Non-pigmented ciliary epithelial cell (primary cell): ENCODE data around the gene PLCB4.

ENCODE experiments used
- DNase-seq: peaks from one replicate; pipeline ENCODE4 v3.0.0-alpha.2; 2010; ENCODE audit warnings: low read depth

Gene PLCB4

DNA sequence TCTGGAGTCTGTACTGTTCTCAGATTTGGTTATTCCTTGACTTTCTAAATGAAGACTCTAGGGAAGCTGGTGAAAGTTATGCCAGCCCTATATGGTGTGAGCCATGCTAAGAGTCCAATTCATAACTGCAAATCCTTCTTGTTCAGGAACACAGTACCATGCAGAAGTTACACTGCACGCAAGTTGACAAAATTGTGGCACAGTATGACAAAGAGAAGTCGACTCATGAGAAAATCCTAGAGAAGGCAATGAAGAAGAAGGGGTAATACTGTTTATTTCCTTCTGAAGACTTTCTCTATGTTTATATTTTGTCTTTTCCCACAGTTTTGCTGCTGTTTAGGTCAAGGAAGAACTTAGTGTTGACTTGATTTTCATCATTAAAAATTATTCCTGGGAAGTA is 384.3 kb downstream of the PLCB4 start:
- DNase-seq: no peak

- no peak for DNase-seq
Measured at GRCh38 chr20:9454791-9455190, 385.9 kb downstream of the PLCB4 start.

DNA sequence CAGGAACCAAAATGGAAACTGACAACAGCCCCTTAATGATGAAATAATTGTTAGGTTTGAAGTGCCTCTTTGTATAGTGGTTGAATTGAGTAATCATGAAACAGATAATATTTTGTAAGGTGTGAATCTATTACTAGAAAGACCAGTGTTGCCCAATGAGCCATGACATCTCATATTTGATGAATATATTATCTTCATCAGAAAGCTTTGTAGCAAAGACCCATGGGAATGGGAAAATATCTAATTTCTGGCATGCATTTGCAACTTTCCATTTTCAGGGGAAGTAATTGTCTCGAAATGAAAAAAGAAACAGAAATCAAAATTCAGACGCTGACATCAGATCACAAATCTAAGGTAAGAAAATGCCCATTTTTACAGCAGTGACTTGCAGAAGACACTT is 388.2 kb downstream of the PLCB4 start:
- no peak for DNase-seq

- DNase-seq: no peak
Measured at GRCh38 chr20:9458138-9458796, 389.4 kb downstream of the PLCB4 start.

GRCh38 chr20:9460518-9460917 is 391.6 kb downstream of the PLCB4 start:
- DNase-seq: no peak

- DNase-seq: no peak
Measured at GRCh38 chr20:9467995-9468394, 399.1 kb downstream of the PLCB4 start.

- DNase-seq: no peak
Measured at GRCh38 chr20:9474835-9475415, 406.0 kb downstream of the PLCB4 start.

DNA sequence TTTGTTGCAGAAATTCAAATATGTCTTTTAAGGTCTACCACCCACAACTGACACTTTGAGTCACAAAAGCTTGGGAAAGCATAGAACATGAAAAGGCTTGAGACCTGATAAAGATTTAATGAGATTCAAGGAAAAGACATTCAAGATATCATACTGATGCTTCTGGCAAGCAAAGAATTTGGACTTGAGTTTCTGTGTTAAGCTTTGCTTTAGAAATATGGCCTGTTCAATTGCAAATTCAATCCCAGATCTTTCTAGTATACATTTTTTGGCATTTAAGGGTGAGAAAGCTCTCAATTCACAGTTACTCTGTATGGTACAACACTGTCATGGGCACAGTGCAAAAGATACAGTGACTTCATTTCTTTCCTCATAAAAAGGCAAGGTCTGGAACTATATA is 406.6 kb downstream of the PLCB4 start:
- DNase-seq: no peak

GRCh38 chr20:9476174-9476573 is 407.3 kb downstream of the PLCB4 start:
- no peak for DNase-seq

DNA sequence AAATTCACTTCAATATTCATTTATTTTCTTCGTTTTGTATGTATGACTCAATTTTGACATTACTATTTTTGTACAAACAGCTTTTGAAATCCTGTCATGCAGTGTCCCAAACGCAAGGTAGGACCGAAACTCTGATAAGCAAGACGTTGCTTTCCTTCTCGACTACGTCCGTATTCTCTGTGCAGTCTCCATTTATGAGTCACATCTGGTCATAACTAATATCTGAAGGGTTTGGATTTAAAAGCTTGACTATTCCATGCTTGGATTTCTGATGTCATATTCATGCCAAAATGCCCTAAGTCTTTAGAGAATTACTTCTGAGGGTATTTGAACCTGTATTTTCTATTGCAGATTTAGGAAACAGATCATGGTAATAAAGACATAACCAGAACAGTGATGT is 407.8 kb downstream of the PLCB4 start:
- DNase-seq: no peak

DNA sequence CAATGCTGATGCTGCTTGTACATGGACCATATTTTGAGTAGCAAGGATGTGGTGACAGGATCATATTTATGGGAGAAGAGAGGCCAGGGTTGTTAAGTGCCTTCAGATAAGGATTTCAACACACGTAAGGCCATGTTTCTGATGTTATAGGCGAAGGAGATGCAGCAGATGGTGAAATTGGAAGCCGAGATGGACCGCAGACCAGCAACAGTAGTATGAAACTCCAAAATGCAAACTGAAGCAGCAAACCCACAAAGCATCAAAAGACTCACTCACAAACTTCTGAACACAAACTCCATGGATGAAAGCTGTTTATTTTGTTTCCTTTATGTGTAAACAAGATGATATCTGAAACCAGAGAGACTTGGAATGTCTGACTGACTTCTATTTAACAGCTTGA is 409.9 kb downstream of the PLCB4 start:
- DNase-seq: no peak

DNA sequence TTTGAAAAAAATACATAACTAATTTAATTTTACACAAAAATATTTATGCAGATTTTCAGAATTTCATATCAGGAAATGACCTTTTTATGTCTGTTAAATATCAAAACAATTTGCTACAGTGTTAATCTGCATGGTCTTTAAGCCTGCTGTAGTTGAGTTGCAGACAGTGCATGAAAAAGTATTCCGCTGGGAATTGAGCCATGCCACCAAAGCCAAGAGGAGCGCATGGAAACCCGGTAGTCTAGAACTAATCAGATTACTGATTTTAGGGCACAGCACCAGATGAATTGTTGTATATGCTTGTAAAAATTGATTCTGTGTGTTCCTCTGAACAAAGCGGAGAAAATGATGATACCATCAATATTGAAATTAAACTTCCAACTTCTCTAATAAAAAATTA is 411.2 kb downstream of the PLCB4 start:
- no peak for DNase-seq

DNA sequence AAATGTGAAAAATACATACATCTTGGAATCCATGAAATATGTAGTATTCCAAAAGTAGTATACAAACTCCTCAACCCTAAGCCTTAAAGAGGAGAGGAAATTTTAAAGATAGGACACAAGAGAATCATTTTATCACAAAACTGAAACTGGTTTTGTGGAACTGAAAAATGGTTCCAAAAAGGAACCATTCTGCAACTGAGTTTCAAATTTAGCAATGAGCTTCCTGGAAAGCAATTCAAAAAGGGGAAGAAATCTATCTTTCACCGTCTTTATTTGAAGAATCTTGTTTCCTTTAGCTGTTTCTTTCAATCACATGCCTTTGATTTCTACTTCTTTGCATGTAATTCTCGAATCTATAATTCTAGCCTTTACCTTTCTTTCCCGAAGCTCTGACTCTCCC is 413.3 kb downstream of the PLCB4 start:
- no peak for DNase-seq

GRCh38 chr20:9483131-9483530 is 414.2 kb downstream of the PLCB4 start:
- no peak for DNase-seq

GRCh38 chr20:9485614-9486340 is 416.9 kb downstream of the PLCB4 start:
- no peak for DNase-seq

DNA sequence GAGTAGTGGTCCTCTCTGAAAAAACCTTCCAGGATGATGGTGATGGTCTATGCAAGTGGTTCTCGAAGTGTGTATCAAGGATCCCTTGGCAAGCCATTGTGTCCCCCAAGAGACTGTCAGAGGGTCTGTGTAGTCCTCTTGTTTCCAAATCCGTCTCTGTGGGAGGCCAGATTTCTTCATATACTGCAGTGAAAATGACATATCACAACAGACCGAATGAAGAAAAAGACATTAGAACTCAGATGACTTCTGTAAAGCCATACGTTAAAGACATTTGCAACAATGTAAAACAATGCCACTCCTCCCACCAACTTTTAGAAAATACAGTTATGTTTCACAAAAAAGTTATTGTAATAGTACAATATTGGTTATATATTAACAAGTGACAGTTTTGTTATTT is 418.3 kb downstream of the PLCB4 start:
- no peak for DNase-seq

GRCh38 chr20:9488063-9488462 is 419.2 kb downstream of the PLCB4 start:
- DNase-seq: no peak

- DNase-seq: no peak
Measured at GRCh38 chr20:9490161-9490560, 421.3 kb downstream of the PLCB4 start.

- DNase-seq: no peak
Measured at GRCh38 chr20:9490631-9491030, 421.7 kb downstream of the PLCB4 start.

DNA sequence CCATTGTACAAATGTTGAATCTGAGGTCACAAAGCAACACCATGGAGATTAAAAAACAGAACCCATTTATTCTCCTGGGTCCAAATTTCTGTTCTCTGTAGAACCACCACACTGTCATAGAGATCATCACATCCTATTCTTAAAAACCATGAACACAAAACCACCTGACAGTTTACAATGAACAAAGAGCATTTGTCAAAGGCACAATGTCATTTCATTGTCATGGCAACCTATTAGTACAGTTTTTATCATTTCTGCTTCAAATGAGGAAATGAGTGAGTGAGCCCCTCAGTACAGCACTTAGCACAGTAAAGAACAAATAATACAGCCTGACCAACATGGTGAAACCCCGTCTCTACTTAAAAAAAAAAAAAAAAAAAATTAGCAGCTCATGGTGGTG is 422.4 kb downstream of the PLCB4 start:
- DNase-seq: no peak

GRCh38 chr20:9492067-9492466 is 423.2 kb downstream of the PLCB4 start:
- no peak for DNase-seq

DNA sequence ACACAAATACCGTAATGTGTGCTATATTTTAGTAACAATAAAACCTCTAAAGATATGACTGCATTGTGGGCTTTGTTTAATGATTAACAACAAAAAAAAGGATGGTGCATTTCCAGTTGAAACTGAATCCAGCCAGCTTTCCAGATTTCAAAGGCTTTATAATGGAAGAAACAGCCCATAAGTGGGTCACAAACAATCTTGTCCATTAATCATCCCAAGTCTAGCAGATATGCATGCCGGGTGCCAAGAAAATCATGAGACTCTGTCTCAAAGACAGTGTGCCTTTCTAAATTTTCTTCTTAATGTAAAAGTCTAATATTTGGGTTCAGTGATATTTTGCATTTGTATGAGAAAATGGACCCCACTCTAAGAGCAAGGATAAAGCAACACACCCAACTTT is 424.9 kb downstream of the PLCB4 start:
- no peak for DNase-seq

- no peak for DNase-seq
Measured at GRCh38 chr20:9495701-9496100, 426.8 kb downstream of the PLCB4 start.

- DNase-seq: no peak
Measured at GRCh38 chr20:9496155-9496554, 427.3 kb downstream of the PLCB4 start.
